H9 (cell line): Measurements from ENCODE around the gene LMCD1. TPM values are rescaled to one million over a fixed set of nuclear protein-coding genes. Genes with fewer than 3 reads are reported as not detected.

ENCODE experiments used
- DNase-seq: peaks from one replicate; pipeline ENCODE4 v3.0.0-alpha.2; 2017
- H2AFZ ChIP-seq: one replicate; pipeline ENCODE4 v1.6.1; 2013; ENCODE audit warnings: mild to moderate bottlenecking, low read length, control low read depth, moderate library complexity
- H2AK5ac ChIP-seq: 2 replicates; pipeline ENCODE4 v1.6.1; 2013; ENCODE audit warnings: low read length, control low read depth, mixed read lengths; ENCODE audit not compliant: insufficient read length
- H2BK120ac ChIP-seq: one replicate; pipeline ENCODE4 v1.6.1; 2013; ENCODE audit warnings: low read depth, mild to moderate bottlenecking, low read length, control low read depth, inconsistent platforms; ENCODE audit not compliant: poor library complexity, severe bottlenecking
- H2BK12ac ChIP-seq: 2 replicates; pipeline ENCODE4 v1.6.1; 2013; ENCODE audit warnings: low read length, control low read depth, mixed read lengths, low read depth; ENCODE audit not compliant: insufficient read length
- H2BK15ac ChIP-seq: 2 replicates; pipeline ENCODE4 v1.6.1; 2013; ENCODE audit warnings: low read depth, low read length, control low read depth
- H2BK20ac ChIP-seq: one replicate; pipeline ENCODE4 v1.6.1; 2013; ENCODE audit warnings: low read depth, mild to moderate bottlenecking, low read length, control low read depth, inconsistent platforms; ENCODE audit not compliant: poor library complexity, severe bottlenecking
- H2BK5ac ChIP-seq: 2 replicates; pipeline ENCODE4 v1.6.1; 2013; ENCODE audit warnings: low read length, control low read depth, mixed read lengths; ENCODE audit not compliant: insufficient read length
- H3K14ac ChIP-seq: 2 replicates; pipeline ENCODE4 v1.6.1; 2013; ENCODE audit warnings: low read length, control low read depth; ENCODE audit not compliant: insufficient read depth
- H3K18ac ChIP-seq: 2 replicates; pipeline ENCODE4 v1.6.1; 2013; ENCODE audit warnings: low read depth, mild to moderate bottlenecking, mixed read lengths, low read length, control low read depth; ENCODE audit not compliant: insufficient read length
- H3K23ac ChIP-seq: 2 replicates; pipeline ENCODE4 v1.6.1; 2013; ENCODE audit warnings: low read length, control low read depth, mixed read lengths, low read depth; ENCODE audit not compliant: insufficient read length
- H3K23me2 ChIP-seq: 2 replicates; pipeline ENCODE4 v1.6.1; 2013; ENCODE audit warnings: low read depth, mild to moderate bottlenecking, mixed read lengths, low read length, control low read depth; ENCODE audit not compliant: insufficient read length, poor library complexity, severe bottlenecking
- H3K27ac ChIP-seq: 2 replicates; pipeline ENCODE4 v1.5.1; 2013; ENCODE audit warnings: low read length, control low read depth, mixed read lengths, low read depth; ENCODE audit not compliant: insufficient read length
- H3K27me3 ChIP-seq: 2 replicates; pipeline ENCODE4 v1.6.1; 2013; ENCODE audit warnings: low read length, control low read depth, inconsistent platforms; ENCODE audit not compliant: insufficient read depth
- H3K4ac ChIP-seq: 2 replicates; pipeline ENCODE4 v1.6.1; 2013; ENCODE audit warnings: low read depth, mild to moderate bottlenecking, control low read depth, inconsistent platforms, low read length, moderate library complexity
- H3K4me1 ChIP-seq: 2 replicates; pipeline ENCODE4 v1.6.1; 2013; ENCODE audit warnings: low read length, control low read depth, inconsistent platforms; ENCODE audit not compliant: insufficient read depth
- H3K4me2 ChIP-seq: 2 replicates; pipeline ENCODE4 v1.6.1; 2013; ENCODE audit warnings: low read length, control low read depth, mixed read lengths; ENCODE audit not compliant: insufficient read length, insufficient read depth
- H3K56ac ChIP-seq: 2 replicates; pipeline ENCODE4 v1.6.1; 2013; ENCODE audit warnings: low read depth, mild to moderate bottlenecking, mixed read lengths, low read length, control low read depth; ENCODE audit not compliant: insufficient read length
- H3K79me1 ChIP-seq: 2 replicates; pipeline ENCODE4 v1.6.1; 2013; ENCODE audit warnings: low read depth, mild to moderate bottlenecking, moderate library complexity, low read length, control low read depth, inconsistent platforms; ENCODE audit not compliant: insufficient read depth, poor library complexity, severe bottlenecking
- H3K79me2 ChIP-seq: 2 replicates; pipeline ENCODE4 v1.6.1; 2013; ENCODE audit warnings: low read length, control low read depth, inconsistent platforms; ENCODE audit not compliant: insufficient read depth
- H3K9ac ChIP-seq: 2 replicates; pipeline ENCODE4 v1.6.1; 2013; ENCODE audit warnings: low read length, control low read depth, mixed read lengths; ENCODE audit not compliant: insufficient read length; ENCODE audit errors: extremely low read depth
- H3K9me3 ChIP-seq: one replicate; pipeline ENCODE4 v1.6.1; 2013; ENCODE audit warnings: low read depth, low read length, inconsistent platforms; ENCODE audit not compliant: control insufficient read depth
- H3T11ph ChIP-seq: one replicate; pipeline ENCODE4 v1.6.1; 2013; ENCODE audit warnings: mild to moderate bottlenecking, low read length, control low read depth, inconsistent platforms
- H4K20me1 ChIP-seq: one replicate; pipeline ENCODE4 v1.6.1; 2013; ENCODE audit not compliant: control insufficient read depth, insufficient read length, insufficient read depth
- H4K5ac ChIP-seq: 2 replicates; pipeline ENCODE4 v1.6.1; 2013; ENCODE audit warnings: low read depth, mild to moderate bottlenecking, mixed read lengths, low read length, control low read depth; ENCODE audit not compliant: insufficient read length
- H4K8ac ChIP-seq: replicated peaks from 2 replicates; pipeline ENCODE4 v1.6.1; 2013; ENCODE audit warnings: low read length, control low read depth, mixed read lengths, low read depth; ENCODE audit not compliant: insufficient read length
- H4K91ac ChIP-seq: 2 replicates; pipeline ENCODE4 v1.6.1; 2013; ENCODE audit warnings: low read depth, mild to moderate bottlenecking, moderate library complexity, mixed read lengths, low read length, control low read depth; ENCODE audit not compliant: insufficient read length
- H3K27ac Mint-ChIP-seq, 3 experiments: 2 replicates in 2 of 3; 3 replicates in 1 of 3; pipeline ENCODE4 v1.8.0; 2020 to 2021; ENCODE audit warnings: mixed read lengths in 3 of 3, mild to moderate bottlenecking in 1 of 3, moderate library complexity in 1 of 3
- H3K27me3 Mint-ChIP-seq: 2 replicates; pipeline ENCODE4 v1.8.0; 2021; ENCODE audit warnings: low read depth, mild to moderate bottlenecking, moderate library complexity, mixed read lengths
- H3K36me3 Mint-ChIP-seq, 3 experiments: 2 replicates in 2 of 3; 3 replicates in 1 of 3; pipeline ENCODE4 v1.8.0; 2020 to 2021; ENCODE audit warnings: low read depth in 3 of 3, mixed read lengths in 3 of 3; ENCODE audit not compliant: insufficient read depth in 1 of 3
- H3K4me1 Mint-ChIP-seq, 2 experiments: 2 replicates each; pipeline ENCODE4 v1.8.0; 2020; ENCODE audit warnings: mixed read lengths in 2 of 2
- H3K4me3 Mint-ChIP-seq, 2 experiments: 2 replicates in 1 of 2; 3 replicates in 1 of 2; pipeline ENCODE4 v1.8.0; 2020 to 2021; ENCODE audit warnings: mild to moderate bottlenecking in 2 of 2, mixed read lengths in 2 of 2, moderate library complexity in 1 of 2
- H3K9me3 Mint-ChIP-seq, 2 experiments: 2 replicates in 1 of 2; 3 replicates in 1 of 2; pipeline ENCODE4 v1.8.0; 2020; ENCODE audit warnings: mild to moderate bottlenecking in 2 of 2, mixed read lengths in 2 of 2, moderate library complexity in 1 of 2
- CTCF ChIP-seq: fragments of 200-600 bp; sonication (generic); conservative IDR thresholded peaks from 3 replicates; pipeline ENCODE4 v1.8.0; 2021; ENCODE audit warnings: antibody characterized with exemption, mild to moderate bottlenecking
- WGBS: extraction: QIAGEN DNeasy Blood & Tissue Kit; methylation state at CpG from one replicate; pipeline ENCODE4 v1.1.7; 2013; ENCODE audit warnings: missing lambda C conversion rate, low lambda C conversion rate, mixed read lengths; ENCODE audit not compliant: insufficient read length; ENCODE audit errors: extremely low coverage; 5-methylcytosine and 5-hydroxymethylcytosine counted together
- total RNA-seq: library from RNA; stranded (reverse); gene quantifications from 2 replicates; pipeline ENCODE4 v1.2.1, GENCODE V29; 2021

LMCD1 gene
- total RNA-seq, 1 experiment from 2014 or later: 19.2 TPM

GRCh38 chr3:8466526-8466925 lies 35.1 kb upstream of the LMCD1 start:
- Histone ChIP-seq H3K18ac (no peak overlapping the region), H3T11ph (no peak overlapping the region), H3K27ac (no peak overlapping the region), H4K20me1 (no peaks in the 10 kb centered on the region), H2BK20ac (no peak overlapping the region), H4K91ac (no peak overlapping the region), H3K4me1 (no peaks in the 10 kb centered on the region), H2BK12ac (no peak overlapping the region), H2BK5ac (no peak overlapping the region), H3K56ac (no peak overlapping the region), H3K27me3 (no peaks in the 10 kb centered on the region), H3K23ac (no peak overlapping the region), H2BK120ac (no peak overlapping the region), H3K4me2 (no peak overlapping the region), H4K8ac (no peak overlapping the region), H2AFZ (no peak overlapping the region), H2AK5ac (no peak overlapping the region), H3K4ac (no peak overlapping the region), H3K14ac (no peak overlapping the region), H3K9me3 (no peaks in the 10 kb centered on the region), H3K79me1 (no peaks in the 10 kb centered on the region), H3K79me2 (no peaks in the 10 kb centered on the region), H3K9ac (no peak overlapping the region), H3K23me2 (no peaks in the 10 kb centered on the region), H4K5ac (no peak overlapping the region), H2BK15ac (no peak overlapping the region)
- no peaks in the 10 kb centered on the region for H3K36me3 Mint-ChIP-seq
- no peaks in the 10 kb centered on the region; a peak in 1 of 5 replicates for H3K9me3 Mint-ChIP-seq
- no peak overlapping the region; a peak in 1 of 7 replicates for H3K27ac Mint-ChIP-seq
- TF ChIP-seq CTCF: no peak
- H3K4me1 Mint-ChIP-seq: peaks cover 0 to 4% of the 10 kb centered on the region in 2 experiments; a peak in 1 of 4 replicates
- WGBS: no CpG with 5 or more reads among the region's 1 CpG
- H3K4me3 Mint-ChIP-seq: no peak overlapping the region
- no peak for DNase-seq
- H3K27me3 Mint-ChIP-seq: 0 out of 2 replicates have a peak, but pooled peaks cover 3% of the 10 kb centered on the region
